Fibroblast of the conjunctiva (primary cell): ENCODE results near the gene CXCR1.
"Not testable (repeated sequence)": the region's sequence is repeated elsewhere in the genome, so short reads cannot be mapped to it uniquely, and the experiment has no call there.

ENCODE experiments used
- DNase-seq: peaks from one replicate; pipeline ENCODE4 v3.0.0-alpha.2; 2010; ENCODE audit warnings: low read depth

CXCR1 gene

DNA sequence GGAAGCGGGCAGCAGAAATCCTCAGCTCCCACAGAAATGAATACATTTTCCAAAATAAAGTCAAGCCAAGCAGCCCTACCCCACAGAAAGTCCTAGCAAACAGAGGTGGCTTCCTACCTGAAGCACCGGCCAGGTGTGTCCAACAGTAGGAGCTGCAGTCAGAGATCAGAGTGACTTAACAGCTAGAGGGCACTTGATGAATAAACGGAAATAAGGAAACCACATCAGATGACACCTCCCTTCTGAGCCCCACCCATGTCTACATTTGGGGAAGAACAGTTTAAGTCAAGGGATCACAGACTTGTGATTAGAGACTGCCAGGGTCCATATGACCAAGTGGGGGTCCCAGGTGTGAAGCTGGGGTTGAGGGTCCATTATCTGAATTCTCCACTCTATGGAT lies at the start of gene CXCR1:
Gene CXCR1, minus strand, starts transcription at position 172 of the 400 bp plus-strand sequence. CDS start 1,751 bp downstream, outside the sequence.
- no peak for DNase-seq

DNA sequence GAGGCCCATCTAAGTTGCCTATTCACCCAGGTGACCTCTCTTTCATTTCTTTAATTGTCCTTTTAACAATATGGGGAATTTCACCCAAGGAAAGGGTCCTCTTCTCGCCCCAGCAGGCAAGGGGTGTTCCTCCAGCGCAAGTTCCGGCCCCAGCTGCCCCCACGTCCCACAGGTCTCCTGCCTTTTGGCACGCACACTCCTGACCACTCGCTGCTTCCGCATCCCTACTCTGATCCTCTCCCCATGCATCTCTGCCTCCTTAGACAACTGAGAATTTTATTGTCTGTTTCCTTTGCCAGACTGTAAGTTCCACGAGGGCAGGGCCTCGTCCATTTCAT lies 49.5 kb upstream of the CXCR1 start:
- no peak for DNase-seq

DNA sequence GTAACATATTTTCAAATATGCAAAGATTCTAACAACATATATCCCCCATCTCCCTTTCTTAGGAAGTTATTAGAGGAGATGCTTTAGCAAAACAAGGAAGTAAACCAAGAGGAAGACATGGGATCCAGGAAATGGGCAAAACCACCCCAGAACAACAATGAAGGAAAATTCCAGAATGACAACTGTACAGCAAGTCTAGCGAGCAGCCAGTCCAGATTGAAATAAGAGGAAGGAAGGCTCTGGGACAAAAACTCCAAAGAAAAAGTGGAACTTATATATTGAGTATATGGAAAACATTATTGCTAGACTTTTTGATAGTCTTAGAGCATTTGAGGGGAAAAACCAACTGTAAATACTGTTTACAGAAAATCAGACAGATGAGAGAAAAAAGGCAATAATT lies 47.4 kb upstream of the CXCR1 start:
- no peak for DNase-seq

DNA sequence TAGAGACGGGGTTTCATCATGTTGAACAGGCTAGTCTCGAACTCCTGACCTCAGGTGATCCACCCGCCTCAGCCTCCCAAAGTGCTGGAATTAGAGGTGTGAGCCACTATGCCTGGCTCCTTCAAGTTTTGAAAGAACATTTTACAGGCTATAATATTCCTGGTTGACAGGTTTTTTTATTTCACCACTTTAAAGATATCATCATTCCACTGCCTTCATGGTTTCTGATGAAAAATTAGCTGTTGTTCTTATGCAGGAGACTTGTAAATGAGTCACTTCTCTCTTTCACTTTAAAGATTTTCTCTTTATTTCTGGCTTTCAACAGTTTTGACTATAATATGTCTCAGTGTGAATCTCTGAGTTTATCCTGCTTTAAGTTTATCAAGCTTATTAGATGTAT lies 42.3 kb upstream of the CXCR1 start:
- DNase-seq = no peak

DNA sequence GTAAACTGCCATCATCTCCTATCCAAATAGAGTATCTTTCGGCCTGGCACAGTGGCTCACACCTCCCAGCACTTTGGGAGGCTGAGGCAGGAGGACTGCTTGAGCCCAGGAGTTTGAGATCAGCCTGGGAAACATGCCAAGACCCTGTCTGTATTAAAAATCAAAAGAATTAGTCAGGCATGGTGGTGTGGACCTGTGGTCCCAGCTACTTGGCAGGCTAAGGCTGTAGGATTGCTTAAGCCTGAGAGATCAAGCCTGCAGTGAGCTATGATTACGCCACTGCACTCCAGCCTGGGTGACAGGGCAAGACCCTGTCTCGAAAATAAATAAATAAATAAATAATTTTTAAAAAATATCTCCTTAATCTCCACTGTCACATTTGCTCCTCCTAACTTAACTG lies 35.5 kb upstream of the CXCR1 start:
- no peak for DNase-seq

DNA sequence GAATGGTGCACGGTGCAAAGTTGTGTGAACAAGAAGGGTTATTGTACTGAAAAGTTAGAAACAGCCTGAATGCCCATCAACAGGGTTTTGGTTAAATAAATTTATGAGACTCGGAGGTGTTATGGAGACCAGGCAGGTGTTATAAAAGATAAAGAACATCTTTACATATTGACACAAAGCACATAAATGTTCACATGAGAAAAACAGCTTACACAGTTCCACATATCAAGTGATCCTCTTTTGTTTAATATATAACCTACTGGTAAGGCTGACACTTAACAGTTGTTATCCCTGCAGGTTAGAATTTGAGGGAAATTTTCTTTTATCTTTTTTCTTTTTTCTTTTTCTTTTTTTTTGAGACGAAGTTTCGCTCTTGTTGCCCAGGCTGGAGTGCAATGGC lies 30.2 kb upstream of the CXCR1 start:
- no peak for DNase-seq

DNA sequence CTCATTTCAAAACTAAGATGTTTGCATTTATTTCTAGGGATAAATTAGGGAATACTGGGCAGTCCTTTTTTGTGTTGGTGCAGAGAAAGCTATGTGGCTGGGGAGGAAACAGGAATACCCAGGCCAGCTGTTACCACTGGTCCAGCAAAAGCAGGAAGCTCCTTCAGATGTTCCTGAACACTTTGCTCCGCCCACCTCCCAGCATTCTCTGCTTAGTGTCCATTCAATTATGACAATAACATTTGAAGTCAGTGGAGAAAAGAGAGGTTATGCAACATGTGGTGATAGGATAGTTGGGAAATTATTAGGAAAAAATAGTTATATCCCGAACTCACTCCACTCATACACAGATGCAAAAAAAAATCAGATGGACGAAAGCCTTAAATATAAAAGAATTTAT lies 28.1 kb upstream of the CXCR1 start:
- DNase-seq = no peak

DNA sequence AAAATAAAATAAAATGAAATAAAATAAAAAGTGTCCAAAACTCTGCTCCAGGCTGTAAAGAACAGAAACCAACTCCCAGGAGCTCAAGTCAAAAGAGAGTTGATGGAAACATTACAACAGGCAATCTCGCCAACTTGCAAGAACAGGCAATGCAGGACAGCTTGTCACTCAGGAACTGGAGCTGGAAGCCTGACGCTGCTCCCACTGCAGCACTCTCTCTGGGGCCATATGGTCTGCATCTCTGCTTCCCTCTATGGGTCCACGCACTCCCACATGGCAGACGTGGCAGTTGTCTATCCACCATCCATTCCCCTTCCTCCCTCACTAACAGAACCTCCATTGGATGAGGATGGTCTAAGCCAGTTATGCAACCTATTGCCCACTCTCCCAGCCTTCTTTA lies 26.9 kb upstream of the CXCR1 start:
- DNase-seq = no peak

DNA sequence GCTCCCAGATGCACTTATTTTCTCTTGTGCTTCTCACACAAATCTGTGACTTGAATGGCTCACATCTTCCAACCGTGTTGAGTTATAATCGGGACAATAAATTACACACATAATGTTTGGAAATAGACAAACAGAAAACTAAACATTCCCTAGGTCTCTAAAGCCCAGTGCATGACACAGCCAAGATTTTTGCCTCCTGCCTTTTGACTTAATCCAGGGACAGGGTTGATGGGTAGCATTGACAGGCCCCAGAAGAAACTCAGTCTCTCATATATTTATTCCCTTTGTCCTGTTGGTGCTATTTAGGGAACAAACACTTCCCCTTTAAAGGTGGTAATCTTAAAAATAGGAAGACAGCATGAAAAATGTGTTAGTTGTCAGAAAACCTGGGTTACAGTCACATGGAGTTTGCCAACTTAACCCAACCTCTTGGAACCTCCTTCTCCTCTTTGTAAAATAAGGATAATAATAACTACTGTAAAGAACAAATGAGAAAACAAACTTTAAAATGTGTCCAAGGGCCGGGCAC lies 26.2 kb upstream of the CXCR1 start:
- DNase-seq = no peak

DNA sequence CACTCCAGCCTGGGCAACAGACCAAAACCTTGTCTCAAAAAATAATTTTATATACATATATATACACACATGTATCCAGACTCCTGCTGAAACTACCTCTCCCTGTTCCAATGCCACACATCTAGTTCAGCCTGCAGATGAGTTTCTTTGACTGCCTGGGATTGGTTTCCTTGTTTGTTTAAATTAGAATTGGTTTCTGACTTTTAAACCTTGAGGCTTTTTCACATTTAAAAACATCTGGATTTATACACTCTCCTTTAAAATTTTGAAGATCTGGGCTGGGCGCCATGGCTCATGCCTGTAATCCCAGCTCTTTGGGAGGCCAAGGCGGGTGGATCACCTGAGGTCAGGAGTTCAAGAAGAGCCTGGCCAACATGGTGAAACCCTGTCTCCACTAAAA lies 21.8 kb upstream of the CXCR1 start:
- DNase-seq = no peak

DNA sequence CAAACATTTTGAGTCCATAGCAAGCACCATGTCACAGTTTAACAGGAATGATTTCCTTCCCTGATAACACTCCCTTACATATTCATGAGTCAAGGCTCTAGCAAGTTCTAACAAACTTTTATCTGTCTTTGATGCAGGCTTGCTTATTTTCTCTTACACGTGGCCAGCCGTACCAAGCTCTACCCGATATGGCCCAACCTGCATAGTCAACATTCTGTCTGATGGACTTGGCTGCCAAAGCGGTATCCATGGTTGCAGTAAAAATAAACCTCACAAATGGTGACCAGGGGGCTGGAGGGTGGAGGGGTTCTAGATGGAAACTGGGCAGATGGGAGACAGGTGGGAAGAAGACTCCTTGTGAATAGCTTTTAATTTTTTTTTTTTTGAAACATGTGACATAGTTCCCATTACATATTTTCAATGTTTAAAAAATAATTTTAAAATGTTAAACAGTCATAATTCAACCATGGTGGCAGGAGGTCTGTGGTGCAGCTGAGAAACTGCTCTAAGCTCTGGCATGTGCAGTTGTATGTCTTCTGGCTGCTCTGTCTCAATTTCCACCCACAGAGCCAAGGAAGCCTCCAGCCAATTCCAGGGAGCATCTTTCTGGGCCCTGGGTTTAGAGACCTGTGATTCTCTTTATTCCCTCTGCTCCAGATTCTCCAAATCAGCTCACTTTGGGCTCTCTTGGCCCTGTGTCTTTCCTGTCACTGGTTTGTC lies 20.7 kb upstream of the CXCR1 start:
- no peak for DNase-seq

DNA sequence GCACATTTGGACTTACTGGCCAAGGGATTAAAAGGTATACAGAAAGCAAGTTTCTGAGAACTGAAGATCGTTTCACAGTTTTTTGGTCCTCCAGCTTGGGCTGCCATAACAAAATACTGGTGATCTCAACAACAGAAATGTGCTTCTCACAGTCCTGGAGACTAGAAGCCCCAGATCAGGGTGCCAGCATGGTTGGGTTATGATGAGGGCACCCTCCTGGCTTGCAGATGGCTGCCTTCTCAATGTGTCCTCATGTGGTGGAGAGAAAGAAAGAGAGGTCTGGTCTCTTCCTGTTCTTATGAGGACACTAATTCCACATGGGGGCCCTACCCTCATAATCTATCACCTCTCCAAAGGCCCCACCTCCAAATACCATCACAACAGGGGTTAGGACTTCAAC lies 20.1 kb upstream of the CXCR1 start:
- DNase-seq = no peak

DNA sequence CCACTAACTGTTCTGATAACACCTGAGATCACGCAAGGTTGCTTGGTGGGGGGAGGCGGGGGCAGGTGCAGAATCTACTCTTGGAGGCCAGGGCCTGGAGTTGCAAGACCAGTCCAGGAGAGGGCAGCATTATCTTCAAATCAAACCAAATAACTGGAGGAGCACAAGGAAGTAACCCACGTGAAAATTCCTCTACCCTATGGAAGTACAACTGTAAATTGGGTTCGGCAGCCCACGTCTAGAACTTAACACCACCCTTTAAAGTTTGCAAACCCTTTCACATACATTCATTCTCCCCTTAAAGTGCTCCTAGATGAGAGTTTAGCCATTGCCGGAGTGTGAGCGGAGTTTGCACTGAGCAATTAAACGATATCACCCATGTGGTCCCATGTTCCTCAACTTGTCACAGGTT lies 19.6 kb upstream of the CXCR1 start:
- DNase-seq = peak; percentile 44

DNA sequence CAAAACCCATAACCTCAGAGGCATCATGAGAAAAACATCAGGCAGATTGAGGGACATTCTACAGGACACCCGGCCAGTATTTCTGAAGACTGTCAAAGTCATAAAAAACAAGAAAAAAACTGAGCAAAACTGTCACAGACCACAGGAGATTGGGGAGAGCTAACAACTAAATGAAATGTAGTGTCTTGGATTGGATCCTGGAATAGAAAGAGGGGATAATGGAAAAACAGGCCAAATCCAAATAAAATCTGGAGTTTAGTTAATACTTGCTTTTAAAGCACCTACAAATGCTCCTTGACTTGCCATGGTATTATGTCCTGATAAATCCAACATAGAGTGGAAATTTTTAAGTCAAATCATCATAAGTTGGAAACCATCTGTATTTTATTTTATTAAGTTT lies 17.6 kb upstream of the CXCR1 start:
- no peak for DNase-seq

DNA sequence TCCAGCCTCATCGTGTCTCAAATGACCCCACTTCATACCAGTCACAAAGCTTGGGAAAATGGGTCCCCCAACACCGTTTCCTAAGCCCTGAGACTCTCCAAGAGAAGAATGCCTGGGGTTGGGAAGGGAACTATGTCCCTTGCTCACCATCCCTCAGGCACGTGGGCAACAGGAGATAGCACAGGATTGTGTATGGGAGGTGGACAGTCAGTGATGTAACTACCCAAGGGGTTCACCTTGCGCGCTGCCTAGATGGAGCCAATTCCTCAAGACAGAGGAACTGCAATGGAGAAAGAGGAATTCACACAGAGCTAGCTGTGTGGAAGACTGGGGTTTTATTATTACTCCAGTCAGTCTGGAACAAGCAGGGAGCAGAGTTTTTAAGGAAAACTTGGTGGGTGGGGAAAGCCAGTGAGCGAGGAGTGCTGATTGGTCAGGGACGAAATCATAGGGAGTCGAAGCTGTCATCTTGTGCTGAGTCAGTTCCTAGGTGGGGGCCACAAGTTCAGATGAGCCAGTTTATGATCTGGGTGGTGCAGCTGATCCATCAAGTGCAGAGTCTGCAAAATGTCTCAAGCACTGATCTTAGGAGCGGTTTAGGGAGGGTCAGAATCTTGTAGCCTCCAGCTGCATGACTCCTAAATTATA lies 13.8 kb upstream of the CXCR1 start:
- DNase-seq = no peak

DNA sequence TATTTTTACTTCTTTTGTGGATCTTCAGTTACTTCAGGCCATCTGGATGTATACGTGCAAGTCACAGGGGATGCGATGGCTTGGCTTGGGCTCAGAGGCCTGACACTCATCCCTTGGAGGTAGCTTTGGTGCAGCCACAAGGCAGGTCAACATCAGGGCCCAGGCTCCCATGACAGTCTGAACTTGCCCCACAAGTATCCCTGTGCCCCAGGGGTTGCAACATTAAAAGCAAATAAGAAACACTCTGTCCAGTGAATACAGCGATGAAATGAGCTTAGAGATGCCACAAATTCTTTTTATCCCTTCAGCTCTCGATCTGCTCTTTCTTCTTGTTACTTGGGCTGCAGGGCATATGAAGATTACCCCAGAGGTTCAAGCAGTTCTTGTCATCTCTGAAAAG lies 13.0 kb upstream of the CXCR1 start:
- DNase-seq = no peak

DNA sequence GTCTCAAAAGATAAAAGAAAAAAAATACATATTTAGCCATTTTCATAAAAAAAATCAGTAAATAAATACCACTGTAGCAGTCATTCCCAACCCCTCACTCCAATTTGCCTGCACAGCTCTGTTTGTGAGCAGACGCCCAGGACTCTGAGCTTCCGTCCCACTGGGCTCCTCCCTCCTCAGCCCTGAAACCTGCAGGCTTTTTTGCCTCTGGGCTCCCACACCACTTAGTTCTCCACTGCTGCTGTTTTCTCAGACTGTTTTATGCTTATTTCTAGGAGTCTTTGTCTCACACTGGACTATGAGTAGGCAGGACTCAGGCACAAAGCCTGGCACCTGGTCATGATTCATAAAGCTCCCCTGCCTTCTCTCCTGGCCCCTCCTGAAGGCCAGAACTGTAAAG lies 6.1 kb upstream of the CXCR1 start:
- no peak for DNase-seq

DNA sequence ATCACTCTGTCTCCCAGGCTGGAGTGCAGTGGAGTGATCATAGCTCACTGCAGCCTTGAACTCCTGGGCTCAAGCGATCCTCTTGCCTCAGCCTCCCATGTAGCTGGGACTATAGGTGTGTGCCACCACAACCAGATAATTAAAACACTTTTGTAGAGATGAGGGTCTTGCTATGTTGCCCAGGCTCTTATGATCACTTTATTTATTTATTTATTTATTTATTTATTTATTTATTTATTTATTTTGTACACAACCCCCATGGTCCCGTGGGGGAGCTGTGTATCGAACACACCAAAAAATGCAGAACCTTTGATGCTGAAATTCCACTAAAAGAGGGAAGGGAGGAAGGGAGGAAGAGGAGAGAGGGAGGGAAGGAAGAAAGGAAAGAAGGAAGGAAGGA lies 5.0 kb upstream of the CXCR1 start:
- not testable (repeated sequence) for DNase-seq

DNA sequence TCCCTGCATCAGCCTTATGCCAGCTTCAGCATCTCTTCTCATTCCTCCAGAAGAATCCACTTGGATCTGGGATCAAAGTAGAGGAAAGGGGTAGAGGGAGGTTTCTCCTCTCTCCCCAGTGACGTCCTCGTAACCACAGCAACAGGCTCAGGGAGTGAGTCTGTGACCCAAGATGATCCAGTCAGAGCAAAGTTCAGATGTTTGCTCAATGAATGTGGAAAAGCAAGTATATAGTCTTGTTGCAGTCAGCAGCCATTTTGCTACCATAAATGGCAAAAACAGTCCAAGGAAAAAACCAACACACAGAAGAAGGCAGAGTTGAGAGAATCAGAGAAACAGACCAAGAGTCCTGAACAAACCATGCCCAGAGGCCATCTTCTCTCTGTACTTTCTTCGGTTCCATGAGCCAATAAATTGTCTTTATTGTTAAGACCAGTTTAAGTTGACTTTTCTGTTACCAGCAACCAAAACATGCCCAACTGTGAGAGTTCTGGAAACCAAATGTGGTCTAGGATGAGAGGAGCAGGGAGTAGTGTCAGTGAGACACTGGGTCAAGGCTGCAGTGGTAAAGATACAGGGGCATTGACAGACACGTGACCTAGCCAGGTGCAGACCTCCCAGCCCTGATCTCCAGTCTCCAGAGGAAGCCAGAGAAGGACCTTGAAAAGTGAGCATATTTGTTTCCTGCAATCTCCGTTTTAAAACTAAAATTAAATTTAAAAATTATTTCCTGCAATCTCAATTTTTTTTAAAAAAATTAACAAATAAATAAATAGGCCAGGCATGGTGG lies 3.2 kb upstream of the CXCR1 start:
- DNase-seq = no peak

DNA sequence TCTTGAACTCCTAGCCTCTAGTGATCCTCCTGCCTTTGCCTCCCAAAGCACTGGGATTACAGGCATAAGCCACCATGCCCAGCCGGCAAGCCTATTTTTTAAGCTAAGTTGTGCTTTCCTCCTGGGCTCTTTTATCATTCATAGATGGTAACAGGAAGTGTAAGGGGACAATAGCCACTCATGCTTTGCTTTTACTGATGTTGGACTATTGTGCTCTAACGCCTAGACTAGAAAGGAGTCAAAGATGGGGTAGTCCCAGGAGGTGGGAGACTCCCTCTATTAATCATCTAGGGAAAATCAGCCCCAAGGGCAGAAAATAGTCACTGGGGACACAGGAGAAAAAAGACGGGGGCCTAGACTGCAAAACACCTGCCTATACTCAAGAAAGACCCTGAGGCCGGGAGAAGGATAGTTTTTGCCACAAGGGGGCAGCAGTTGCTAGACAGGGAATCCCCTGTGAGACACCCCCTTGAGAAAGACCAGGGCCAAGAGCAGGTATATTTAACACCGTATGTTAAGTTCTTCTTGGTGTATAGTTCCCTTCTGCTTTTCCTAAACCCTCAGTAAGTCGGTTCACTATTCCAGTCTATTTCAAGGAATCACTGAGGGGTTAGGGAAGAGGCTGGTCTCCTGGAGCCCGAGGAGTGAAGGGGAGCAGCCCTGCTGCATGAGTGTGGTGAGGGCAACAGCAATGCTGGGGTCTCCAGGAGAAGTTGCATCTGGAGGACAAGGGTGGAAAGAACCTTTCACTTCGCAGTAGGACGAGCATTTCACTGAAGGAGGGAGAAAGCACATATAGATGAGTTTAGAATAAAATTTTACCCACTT lies 2.1 kb upstream of the CXCR1 start:
- DNase-seq = no peak

DNA sequence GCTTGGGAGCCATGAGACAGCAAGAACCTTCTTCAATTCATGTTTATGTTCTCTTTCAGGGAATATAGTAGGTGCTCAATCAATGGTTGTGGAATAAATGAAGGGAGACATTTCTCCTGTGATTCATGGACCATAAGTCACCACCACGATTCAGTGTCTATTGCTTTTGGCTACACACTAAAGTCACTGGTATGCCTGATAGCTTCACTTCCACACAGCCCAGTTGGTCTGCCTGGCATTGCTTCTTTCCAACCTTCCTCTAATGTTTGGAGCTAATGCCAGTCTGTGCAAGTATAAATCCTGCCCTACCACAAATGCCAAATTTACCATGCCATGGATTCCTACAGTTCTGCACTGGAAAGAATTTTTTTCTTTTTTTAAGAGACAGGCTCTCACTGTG lies 1.3 kb upstream of the CXCR1 start:
- DNase-seq = no peak

DNA sequence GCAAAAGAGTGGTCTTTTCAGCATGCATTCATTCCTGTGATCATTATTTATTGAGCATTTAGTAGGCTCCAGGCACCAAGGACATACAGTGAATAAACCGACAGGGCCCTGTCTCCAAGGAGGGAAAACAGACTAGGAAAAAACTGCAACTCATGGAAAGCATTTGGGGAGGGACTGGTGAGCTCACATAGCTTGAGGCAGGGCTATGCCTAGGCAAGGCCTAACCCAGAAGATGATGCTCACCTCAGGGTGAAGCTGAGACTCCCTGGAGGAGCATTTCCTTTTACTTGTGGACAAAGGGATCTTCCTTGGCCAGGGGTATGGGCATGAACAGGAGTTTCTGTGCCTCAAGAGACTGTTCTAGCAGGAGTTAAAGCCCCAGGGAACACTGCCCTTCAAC lies 3.9 kb downstream of the CXCR1 start:
- no peak for DNase-seq
